Naive thymus-derived CD4-positive, alpha-beta T cell (primary cell): ENCODE measurements around the gene ERO1A. TPM values are rescaled to one million over a fixed set of nuclear protein-coding genes. Genes with fewer than 3 reads are reported as not detected.

ENCODE experiments used
- ATAC-seq: fragments of 150-1000 bp; cut with Tn5 transposase; 2 replicates; pipeline ENCODE4 v1.10.0; 2021; ENCODE audit warnings: mild to moderate bottlenecking, moderate library complexity
- CTCF ChIA-PET: fragments of 350-600 bp; sonication (Branson Sonifier 250); formaldehyde crosslinking; loops from one replicate; lab custom pipeline; 2021; ENCODE audit warnings: antibody characterized with exemption; lab: Charles Lee
- POLR2A ChIA-PET: fragments of 350-600 bp; sonication (Branson Sonifier 250); formaldehyde crosslinking; loops from one replicate; lab custom pipeline; 2021; ENCODE audit warnings: antibody characterized with exemption, inconsistent platforms; lab: Charles Lee
- DNase-seq, 9 donors: peaks; one replicate each; pipeline versions ENCODE4 v3.0.0 to v3.0.0-alpha.2; 2020 to 2022; ENCODE audit warnings: mixed read lengths in 1 of 9
- H3K27ac ChIP-seq: one replicate; pipeline ENCODE4 v1.7.0; 2013; ENCODE audit warnings: mild to moderate bottlenecking, low read depth, low read length, moderate library complexity
- H3K27me3 ChIP-seq, 2 donors: one replicate each; pipeline ENCODE4 v1.7.0; 2013; ENCODE audit warnings: low read length in 2 of 2, mild to moderate bottlenecking in 2 of 2, moderate library complexity in 2 of 2; ENCODE audit not compliant: control insufficient read depth in 2 of 2, insufficient read depth in 2 of 2
- H3K36me3 ChIP-seq, 3 experiments: 1 replicate in 2 of 3; 2 replicates in 1 of 3; pipeline ENCODE4 v1.7.0; 2013; ENCODE audit warnings: low read length in 3 of 3, mild to moderate bottlenecking in 3 of 3, moderate library complexity in 1 of 3; ENCODE audit not compliant: insufficient read depth in 3 of 3, control insufficient read depth in 2 of 3
- H3K4me1 ChIP-seq, 2 donors: one replicate each; pipeline ENCODE4 v1.7.0; 2013; ENCODE audit warnings: low read length in 2 of 2, mild to moderate bottlenecking in 2 of 2, moderate library complexity in 1 of 2; ENCODE audit not compliant: control insufficient read depth in 2 of 2, insufficient read depth in 2 of 2
- H3K4me3 ChIP-seq: 2 replicates; pipeline ENCODE4 v1.7.0; 2013; ENCODE audit warnings: mild to moderate bottlenecking, low read length
- H3K9me3 ChIP-seq, 3 experiments: 1 replicate in 2 of 3; 2 replicates in 1 of 3; pipeline ENCODE4 v1.7.0; 2013; ENCODE audit warnings: low read length in 3 of 3; ENCODE audit not compliant: control insufficient read depth in 2 of 3
- H3K27ac Mint-ChIP-seq, 9 donors: one replicate each; pipeline ENCODE4 v1.8.0; 2020 to 2022; ENCODE audit warnings: mixed read lengths in 9 of 9, mild to moderate bottlenecking in 8 of 9, moderate library complexity in 5 of 9, inconsistent platforms in 2 of 9
- H3K27me3 Mint-ChIP-seq, 5 donors: one replicate each; pipeline ENCODE4 v1.8.0; 2021 to 2022; ENCODE audit warnings: mixed read lengths in 5 of 5, mild to moderate bottlenecking in 1 of 5
- H3K36me3 Mint-ChIP-seq, 5 donors: one replicate each; pipeline ENCODE4 v1.8.0; 2020 to 2022; ENCODE audit warnings: mixed read lengths in 5 of 5, mild to moderate bottlenecking in 3 of 5, inconsistent platforms in 1 of 5
- H3K4me1 Mint-ChIP-seq, 7 donors: one replicate each; pipeline ENCODE4 v1.8.0; 2020 to 2022; ENCODE audit warnings: mixed read lengths in 7 of 7, mild to moderate bottlenecking in 3 of 7, inconsistent platforms in 1 of 7
- H3K4me3 Mint-ChIP-seq, 10 donors: one replicate each; pipeline ENCODE4 v1.8.0; 2020 to 2022; ENCODE audit warnings: mild to moderate bottlenecking in 10 of 10, mixed read lengths in 10 of 10, moderate library complexity in 6 of 10, inconsistent platforms in 2 of 10
- H3K9me3 Mint-ChIP-seq, 11 donors: one replicate each; pipeline ENCODE4 v1.8.0; 2020 to 2022; ENCODE audit warnings: mixed read lengths in 11 of 11, mild to moderate bottlenecking in 4 of 11, inconsistent platforms in 1 of 11, moderate library complexity in 1 of 11
- intact Hi-C, 2 donors: fragments of 100-400 bp; cut with micrococcal nuclease; formaldehyde crosslinking; loops; one replicate each; pipeline ENCODE4 v1.15.1; 2023
- polyA plus RNA-seq, 2 donors: library from polyadenylated mRNA; unstranded; fragments of 300-500 nt; fragmentation: Illumina TruSeq; gene quantifications; one replicate each; pipeline ENCODE4 v1.2.3, GENCODE V29; 2021
- total RNA-seq, 6 experiments: library from RNA in 5 of 6; stranded (reverse) in 5 of 6; gene quantifications; 1 replicate in 5 of 6; 2 replicates in 1 of 6; pipeline ENCODE4 v1.2.3 and lab custom pipeline; 2021 to 2026

ERO1A gene
- total and polyA plus RNA-seq, 7 experiments from 2014 or later, result 32.1 to 201 (median 66.0) TPM

- Mint-ChIP-seq H3K27ac (no peak overlapping the region), H3K36me3 (peaks cover 0 to 33% (median 22%) of the 10 kb centered on the region in 5 donors), H3K4me1 (peaks cover 0 to 16% (median 0%) of the 10 kb centered on the region in 7 donors), H3K9me3 (no peaks in the 10 kb centered on the region), H3K4me3 (no peak overlapping the region), H3K27me3 (no peaks in the 10 kb centered on the region)
- Histone ChIP-seq H3K4me3 (no peak overlapping the region), H3K4me1 (no peaks in the 10 kb centered on the region), H3K9me3 (no peaks in the 10 kb centered on the region), H3K27ac (no peak overlapping the region), H3K27me3 (no peaks in the 10 kb centered on the region), H3K36me3 (peaks cover 9 to 20% (median 10%) of the 10 kb centered on the region in 3 experiments)
- intact Hi-C loops, result loop anchor here in 1 of 2 donors (5.0 kb wide), 1 partner anchor 363 kb away; no protein-coding TSS in a partner anchor
- DNase-seq (no peak), ATAC-seq (no peak)
- ChIA-PET CTCF (no interaction called here), POLR2A (no interaction called here)
Observed at GRCh38 chr14:52660325-52660724, 35.0 kb downstream of the ERO1A start.

GRCh38 chr14:52656905-52657304, 38.5 kb downstream of the ERO1A start:
- H3K36me3 ChIP-seq, result peaks cover 14 to 29% (median 15%) of the 10 kb centered on the region in 3 experiments

GRCh38 chr14:52650774-52651173, 44.6 kb downstream of the ERO1A start:
- Mint-ChIP-seq H3K4me1 (peaks cover 0 to 5% (median 0%) of the 10 kb centered on the region in 7 donors), H3K27ac (peak overlapping the region in 1 of 9 donors; percentile 25), H3K36me3 (peaks cover 0 to 40% (median 29%) of the 10 kb centered on the region in 5 donors), H3K9me3 (no peaks in the 10 kb centered on the region), H3K27me3 (no peaks in the 10 kb centered on the region), H3K4me3 (no peak overlapping the region)
- ATAC-seq, result no peak
- H3K4me3 ChIP-seq, result no peak overlapping the region
- H3K36me3 ChIP-seq, result peaks cover 6 to 46% (median 15%) of the 10 kb centered on the region in 3 experiments
- H3K27me3 ChIP-seq, result no peaks in the 10 kb centered on the region
- ChIA-PET POLR2A (no interaction called here), CTCF (no interaction called here)
- intact Hi-C loops, result no loop called here
- no peaks in the 10 kb centered on the region for H3K4me1 ChIP-seq
- no peaks in the 10 kb centered on the region for H3K9me3 ChIP-seq
- no peak for DNase-seq
- H3K27ac ChIP-seq, result no peak overlapping the region

More at GRCh38 chr14:52656905-52657304, 38.5 kb downstream of the ERO1A start:
- Mint-ChIP-seq H3K4me1 (peaks cover 0 to 16% (median 0%) of the 10 kb centered on the region in 7 donors), H3K4me3 (no peak overlapping the region), H3K27me3 (no peaks in the 10 kb centered on the region), H3K27ac (no peak overlapping the region), H3K36me3 (peaks cover 0 to 32% (median 20%) of the 10 kb centered on the region in 5 donors), H3K9me3 (no peaks in the 10 kb centered on the region)
- DNase-seq (no peak), ATAC-seq (no peak)
- Histone ChIP-seq H3K4me3 (no peak overlapping the region), H3K4me1 (no peaks in the 10 kb centered on the region), H3K27ac (no peak overlapping the region), H3K27me3 (no peaks in the 10 kb centered on the region), H3K9me3 (no peaks in the 10 kb centered on the region)
- ChIA-PET CTCF (interaction anchor here (1.0 kb wide), 1 partner anchor 70 kb away, joined by 4 read pairs; no protein-coding TSS in a partner anchor), POLR2A (no interaction called here)
- intact Hi-C loops, result no loop called here

- ChIA-PET POLR2A (no interaction called here), CTCF (interaction anchor here (0.7 to 1.4 kb wide), 2 partner anchors 112 to 351 kb away, joined by 3 read pairs; no protein-coding TSS in a partner anchor)
- ATAC-seq, result no peak
- Mint-ChIP-seq H3K9me3 (no peaks in the 10 kb centered on the region), H3K27me3 (no peaks in the 10 kb centered on the region), H3K36me3 (peaks cover 0 to 40% (median 28%) of the 10 kb centered on the region in 5 donors), H3K4me1 (peaks cover 0 to 5% (median 0%) of the 10 kb centered on the region in 7 donors), H3K4me3 (no peak overlapping the region), H3K27ac (peak overlapping the region in 1 of 9 donors; percentile 37)
- H3K9me3 ChIP-seq, result no peaks in the 10 kb centered on the region
- peaks cover 5 to 48% (median 12%) of the 10 kb centered on the region in 3 experiments for H3K36me3 ChIP-seq
- no peak overlapping the region for H3K27ac ChIP-seq
- DNase-seq, result no peak
- no peaks in the 10 kb centered on the region for H3K4me1 ChIP-seq
- intact Hi-C loops, result loop anchor here (5.0 to 10.0 kb wide), 2 partner anchors 97 to 355 kb away; partner anchors contain the start of genes GPR137C (in 2 of the 2) and TXNDC16 (in 2 of the 2)
- no peak overlapping the region for H3K4me3 ChIP-seq
- H3K27me3 ChIP-seq, result no peaks in the 10 kb centered on the region
Observed at GRCh38 chr14:52649511-52649910, 45.8 kb downstream of the ERO1A start.

GRCh38 chr14:52641745-52642144, 53.6 kb downstream of the ERO1A start:
- no peaks in the 10 kb centered on the region for H3K9me3 ChIP-seq
- no peak overlapping the region for H3K27ac ChIP-seq
- H3K4me1 ChIP-seq, result no peaks in the 10 kb centered on the region
- H3K27me3 ChIP-seq, result no peaks in the 10 kb centered on the region
- Mint-ChIP-seq H3K4me1 (peaks cover 0 to 3% (median 0%) of the 10 kb centered on the region in 7 donors), H3K27ac (no peak overlapping the region), H3K9me3 (peaks cover 2 to 18% (median 11%) of the 10 kb centered on the region in 11 donors), H3K4me3 (no peak overlapping the region), H3K36me3 (peaks cover 9 to 47% (median 37%) of the 10 kb centered on the region in 5 donors), H3K27me3 (no peaks in the 10 kb centered on the region)
- no peak for DNase-seq
- peaks cover 0 to 26% (median 4%) of the 10 kb centered on the region in 3 experiments for H3K36me3 ChIP-seq
- H3K4me3 ChIP-seq, result no peak overlapping the region
- no peak for ATAC-seq
- intact Hi-C loops, result loop anchor here in 1 of 2 donors (10.0 kb wide), 1 partner anchor 347 kb away; no protein-coding TSS in a partner anchor
- ChIA-PET POLR2A (no interaction called here), CTCF (no interaction called here)

GRCh38 chr14:52640137-52640536, 55.2 kb downstream of the ERO1A start:
- Mint-ChIP-seq H3K4me1 (peaks cover 0 to 3% (median 0%) of the 10 kb centered on the region in 7 donors), H3K4me3 (no peak overlapping the region), H3K27ac (peak overlapping the region in 1 of 9 donors; percentile 43), H3K36me3 (peaks cover 9 to 34% (median 28%) of the 10 kb centered on the region in 5 donors), H3K27me3 (peaks cover 0 to 7% (median 0%) of the 10 kb centered on the region in 5 donors), H3K9me3 (peaks cover 2 to 18% (median 11%) of the 10 kb centered on the region in 11 donors)
- ATAC-seq (no peak), DNase-seq (no peak)
- ChIA-PET CTCF (interaction anchor here (0.6 kb wide), 1 partner anchor 146 kb away, joined by 3 read pairs; no protein-coding TSS in a partner anchor), POLR2A (no interaction called here)
- Histone ChIP-seq H3K27ac (no peak overlapping the region), H3K4me1 (no peaks in the 10 kb centered on the region), H3K36me3 (peaks cover 0 to 12% (median 0%) of the 10 kb centered on the region in 3 experiments), H3K4me3 (no peak overlapping the region), H3K9me3 (no peaks in the 10 kb centered on the region), H3K27me3 (no peaks in the 10 kb centered on the region)
- intact Hi-C loops, result loop anchor here in 1 of 2 donors (10.0 kb wide), 1 partner anchor 345 kb away; no protein-coding TSS in a partner anchor
